Glutamatergic neuron (in vitro differentiated cells): Measurements from ENCODE around the gene SMARCC1. TPM values are rescaled to one million over a fixed set of nuclear protein-coding genes. Genes with fewer than 3 reads are reported as not detected.

Experiments
- DNase-seq: peaks from one replicate; pipeline ENCODE4 v3.0.0; 2022
- H3K27ac Mint-ChIP-seq: one replicate; pipeline ENCODE4 v1.8.0; 2020; ENCODE audit warnings: mild to moderate bottlenecking, mixed read lengths, inconsistent platforms; ENCODE audit not compliant: unreplicated experiment
- H3K27me3 Mint-ChIP-seq: one replicate; pipeline ENCODE4 v1.8.0; 2020; ENCODE audit warnings: mild to moderate bottlenecking, moderate library complexity, mixed read lengths, inconsistent platforms; ENCODE audit not compliant: unreplicated experiment
- H3K36me3 Mint-ChIP-seq: one replicate; pipeline ENCODE4 v1.8.0; 2020; ENCODE audit warnings: mild to moderate bottlenecking, mixed read lengths, inconsistent platforms; ENCODE audit not compliant: unreplicated experiment
- H3K4me1 Mint-ChIP-seq: one replicate; pipeline ENCODE4 v1.8.0; 2020; ENCODE audit warnings: mild to moderate bottlenecking, low read depth, mixed read lengths, inconsistent platforms; ENCODE audit not compliant: unreplicated experiment
- H3K4me3 Mint-ChIP-seq: one replicate; pipeline ENCODE4 v1.8.0; 2020; ENCODE audit warnings: mild to moderate bottlenecking, mixed read lengths, inconsistent platforms; ENCODE audit not compliant: unreplicated experiment
- H3K9me3 Mint-ChIP-seq: one replicate; pipeline ENCODE4 v1.8.0; 2020; ENCODE audit warnings: mild to moderate bottlenecking, moderate library complexity, mixed read lengths, inconsistent platforms; ENCODE audit not compliant: unreplicated experiment
- CTCF ChIP-seq: fragments of 200-600 bp; sonication (generic); IDR thresholded peaks from one replicate; pipeline ENCODE4 v1.5.0; 2021; ENCODE audit not compliant: partially characterized antibody, unreplicated experiment
- total RNA-seq: library from RNA; stranded (reverse); fragmentation: NEBNext Ultra II Directional; extraction: Animal tissue kit (Norgen Biotek cat#: 25700); gene quantifications from one replicate; pipeline ENCODE4 v1.2.1, GENCODE V29; 2021; ENCODE audit not compliant: unreplicated experiment

Gene SMARCC1
- total RNA-seq, 1 donor from 2014 or later: 196 TPM

- Mint-ChIP-seq H3K4me1 (no peaks in the 10 kb centered on the region), H3K4me3 (no peak overlapping the region), H3K36me3 (no peaks in the 10 kb centered on the region), H3K9me3 (peaks cover 2% of the 10 kb centered on the region), H3K27me3 (no peaks in the 10 kb centered on the region), H3K27ac (no peak overlapping the region)
- DNase-seq: no peak
- no peak for TF ChIP-seq CTCF
These were observed 138.6 kb downstream of the SMARCC1 start for GRCh38 chr3:47643092-47643491.

- no peaks in the 10 kb centered on the region for H3K36me3 Mint-ChIP-seq
- no peak for DNase-seq
- H3K27me3 Mint-ChIP-seq: no peaks in the 10 kb centered on the region
- no peak overlapping the region for H3K4me3 Mint-ChIP-seq
- H3K9me3 Mint-ChIP-seq: peaks cover 2% of the 10 kb centered on the region
- H3K4me1 Mint-ChIP-seq: no peaks in the 10 kb centered on the region
- no peak for TF ChIP-seq CTCF
- H3K27ac Mint-ChIP-seq: no peak overlapping the region
These were observed 140.0 kb downstream of the SMARCC1 start for GRCh38 chr3:47641739-47642138.

GRCh38 chr3:47636921-47637320 lies 144.8 kb downstream of the SMARCC1 start:
- no peaks in the 10 kb centered on the region for H3K4me1 Mint-ChIP-seq
- H3K36me3 Mint-ChIP-seq: peaks cover 2% of the 10 kb centered on the region
- no peak for TF ChIP-seq CTCF
- no peak overlapping the region for H3K4me3 Mint-ChIP-seq
- peaks cover 1% of the 10 kb centered on the region for H3K9me3 Mint-ChIP-seq
- no peak for DNase-seq
- H3K27ac Mint-ChIP-seq: no peak overlapping the region
- no peaks in the 10 kb centered on the region for H3K27me3 Mint-ChIP-seq

GRCh38 chr3:47636225-47636624 lies 145.5 kb downstream of the SMARCC1 start:
- Mint-ChIP-seq H3K27ac (no peak overlapping the region), H3K9me3 (peaks cover 1% of the 10 kb centered on the region), H3K4me1 (no peaks in the 10 kb centered on the region), H3K27me3 (no peaks in the 10 kb centered on the region), H3K4me3 (no peak overlapping the region), H3K36me3 (peaks cover 4% of the 10 kb centered on the region)
- DNase-seq: no peak
- TF ChIP-seq CTCF: no peak

GRCh38 chr3:47635536-47635935 lies 146.2 kb downstream of the SMARCC1 start:
- H3K4me3 Mint-ChIP-seq: no peak overlapping the region
- no peak for TF ChIP-seq CTCF
- H3K27ac Mint-ChIP-seq: no peak overlapping the region
- H3K9me3 Mint-ChIP-seq: peaks cover 1% of the 10 kb centered on the region
- DNase-seq: no peak
- H3K36me3 Mint-ChIP-seq: peaks cover 4% of the 10 kb centered on the region
- H3K27me3 Mint-ChIP-seq: no peaks in the 10 kb centered on the region
- no peaks in the 10 kb centered on the region for H3K4me1 Mint-ChIP-seq
